Uterus (tissue), 4 donors: ENCODE data around the gene FHIT. TPM values are rescaled to one million over a fixed set of nuclear protein-coding genes. Genes with fewer than 3 reads are reported as not detected.

Experiments used
- DNase-seq, 2 donors: peaks; one replicate each; pipeline ENCODE4 v3.0.0-alpha.2; 2019 to 2020
- H3K27ac ChIP-seq, 2 donors: fragments of 200-600 bp; sonication (generic); 1 replicate in 1 of 2; 2 replicates in 1 of 2; pipeline ENCODE4 v1.5.1; 2016 to 2018
- H3K27me3 ChIP-seq, 2 donors: fragments of 200-600 bp; sonication (generic); one replicate each; pipeline ENCODE4 v1.5.1; 2018 to 2019; ENCODE audit warnings: control low read depth in 1 of 2
- H3K36me3 ChIP-seq, 2 donors: fragments of 200-600 bp; sonication (generic); one replicate each; pipeline ENCODE4 v1.5.1; 2019; ENCODE audit warnings: control low read depth in 1 of 2
- H3K4me1 ChIP-seq, 2 donors: fragments of 200-600 bp; sonication (generic); one replicate each; pipeline ENCODE4 v1.5.1; 2018 to 2019; ENCODE audit warnings: control low read depth in 1 of 2
- H3K4me3 ChIP-seq, 2 donors: fragments of 200-600 bp; sonication (generic); 1 replicate in 1 of 2; 2 replicates in 1 of 2; pipeline ENCODE4 v1.5.1; 2018 to 2019; ENCODE audit warnings: mild to moderate bottlenecking in 1 of 2
- H3K9me3 ChIP-seq, 2 donors: fragments of 200-600 bp; sonication (generic); one replicate each; pipeline ENCODE4 v1.5.1; 2019; ENCODE audit warnings: control low read depth in 1 of 2
- CTCF ChIP-seq, 4 experiments: fragments of 200-600 bp in 2 of 4; fragments of 450-650 bp in 2 of 4; sonication (generic) in 2 of 4; IDR thresholded peaks; one replicate each; pipeline ENCODE4 v1.5.1; 2016 to 2019; ENCODE audit warnings: antibody characterized with exemption in 4 of 4, mild to moderate bottlenecking in 2 of 4, moderate library complexity in 1 of 4
- POLR2A ChIP-seq, 2 donors: fragments of 450-650 bp; IDR thresholded peaks; one replicate each; pipeline ENCODE4 v1.6.1; 2016; ENCODE audit warnings: antibody characterized with exemption in 2 of 2, mild to moderate bottlenecking in 1 of 2, moderate library complexity in 1 of 2
- intact Hi-C: fragments of 100-400 bp; cut with DNase I; formaldehyde crosslinking; loops from one replicate; pipeline ENCODE4 v1.15.1; 2023; ENCODE audit warnings: low total_unique reads
- total RNA-seq, 4 donors: library from RNA; depleted of rRNA in 3 of 4; stranded (reverse); fragments of >200 nt in 3 of 4; gene quantifications; one replicate each; pipeline versions ENCODE4 v1.1.0 to v1.2.4, GENCODE V29; 2014 to 2023
- donor health status: DM: yes; HTN: yes; CAD: no.

FHIT gene
- total RNA-seq, 4 donors from 2014 or later, result 1.3 to 15.2 (median 7.3) TPM

GRCh38 chr3:61114316-61114953 is 136.8 kb downstream of the FHIT start:
- H3K4me1 ChIP-seq, result no peaks in the 10 kb centered on the region
- intact Hi-C loops, result no loop called here
- no peaks in the 10 kb centered on the region for H3K36me3 ChIP-seq
- no peak overlapping the region for H3K27ac ChIP-seq
- H3K4me3 ChIP-seq, result no peak overlapping the region
- TF ChIP-seq POLR2A (IDR thresholded peaks at IDR 0.05), result no peak
- no peak for TF ChIP-seq CTCF (IDR thresholded peaks at IDR 0.05)
- no peaks in the 10 kb centered on the region for H3K27me3 ChIP-seq
- H3K9me3 ChIP-seq, result no peaks in the 10 kb centered on the region
- no peak for DNase-seq

- TF ChIP-seq POLR2A (IDR thresholded peaks at IDR 0.05) (no peak), CTCF (IDR thresholded peaks at IDR 0.05) (no peak)
- no peak for DNase-seq
- H3K4me3 ChIP-seq, result no peak overlapping the region
- H3K36me3 ChIP-seq, result no peaks in the 10 kb centered on the region
- H3K27ac ChIP-seq, result no peak overlapping the region
- H3K27me3 ChIP-seq, result no peaks in the 10 kb centered on the region
- H3K4me1 ChIP-seq, result no peaks in the 10 kb centered on the region
- intact Hi-C loops, result no loop called here
- H3K9me3 ChIP-seq, result no peaks in the 10 kb centered on the region
Observed at GRCh38 chr3:61111825-61112224, 139.4 kb downstream of the FHIT start.

GRCh38 chr3:61110576-61110975 is 140.7 kb downstream of the FHIT start:
- Histone ChIP-seq H3K27ac (no peak overlapping the region), H3K4me1 (no peaks in the 10 kb centered on the region), H3K27me3 (no peaks in the 10 kb centered on the region), H3K4me3 (no peak overlapping the region), H3K36me3 (no peaks in the 10 kb centered on the region), H3K9me3 (no peaks in the 10 kb centered on the region)
- intact Hi-C loops, result no loop called here
- DNase-seq, result no peak
- no peak for TF ChIP-seq POLR2A (IDR thresholded peaks at IDR 0.05)
- no peak for TF ChIP-seq CTCF (IDR thresholded peaks at IDR 0.05)

GRCh38 chr3:61108247-61109019 is 142.8 kb downstream of the FHIT start:
- intact Hi-C loops, result no loop called here
- H3K27me3 ChIP-seq, result no peaks in the 10 kb centered on the region
- TF ChIP-seq POLR2A (IDR thresholded peaks at IDR 0.05) (no peak), CTCF (IDR thresholded peaks at IDR 0.05) (no peak)

GRCh38 chr3:61094608-61095007 is 156.6 kb downstream of the FHIT start:
- H3K4me1 ChIP-seq, result no peaks in the 10 kb centered on the region
- no peak for TF ChIP-seq POLR2A (IDR thresholded peaks at IDR 0.05)
- no peak for TF ChIP-seq CTCF (IDR thresholded peaks at IDR 0.05)
- H3K36me3 ChIP-seq, result no peaks in the 10 kb centered on the region
- intact Hi-C loops, result no loop called here
- H3K27me3 ChIP-seq, result no peaks in the 10 kb centered on the region
- no peak overlapping the region for H3K4me3 ChIP-seq
- H3K27ac ChIP-seq, result no peak overlapping the region
- H3K9me3 ChIP-seq, result no peaks in the 10 kb centered on the region
- no peak for DNase-seq

More at GRCh38 chr3:61108247-61109019, 142.8 kb downstream of the FHIT start:
- Histone ChIP-seq H3K27ac (no peak overlapping the region), H3K4me1 (no peaks in the 10 kb centered on the region), H3K9me3 (no peaks in the 10 kb centered on the region), H3K36me3 (no peaks in the 10 kb centered on the region), H3K4me3 (no peak overlapping the region)
- DNase-seq, result no peak
